GM18505 (cell line): ENCODE results near the gene KIAA0232.
A peak's percentile ranks its signal among the peaks of the same experiment; 100 is the strongest.

Source experiments
- ATAC-seq: cut with Tn5 transposase; IDR thresholded peaks from one replicate; pipeline ENCODE4 v1.9.1; 2021; ENCODE audit not compliant: unreplicated experiment
- POLR2A ChIP-seq: IDR thresholded peaks from 4 replicates; pipeline ENCODE4 v1.6.1; 2011; ENCODE audit warnings: borderline replicate concordance; ENCODE audit not compliant: insufficient read depth, insufficient read length; ENCODE audit errors: extremely low read depth

KIAA0232 gene

GRCh38 chr4:6848717-6849305 is 66.3 kb downstream of the KIAA0232 start:
- ATAC-seq: no peak
- TF ChIP-seq POLR2A: no peak

GRCh38 chr4:6849691-6850090 is 67.2 kb downstream of the KIAA0232 start:
- no peak for TF ChIP-seq POLR2A
- ATAC-seq: no peak

DNA sequence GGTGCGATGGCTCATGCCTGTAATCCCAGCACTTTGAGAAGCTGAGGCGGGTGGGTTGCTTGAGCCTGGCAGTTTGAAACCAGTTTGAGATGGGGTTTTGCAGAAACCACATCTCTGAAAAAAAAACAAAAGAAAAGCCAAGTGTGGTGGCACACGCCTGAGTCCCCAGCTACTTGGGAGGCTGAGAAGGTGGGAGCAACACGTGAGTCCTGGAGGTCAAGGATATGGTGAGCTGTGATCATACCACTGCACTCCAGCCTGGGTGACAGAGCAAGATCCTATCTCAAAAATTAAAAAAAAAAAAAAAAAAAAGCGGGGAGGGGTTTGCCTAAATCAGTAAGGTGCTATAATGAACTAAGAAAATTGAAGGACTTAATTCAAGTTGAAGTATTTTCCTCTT is 68.9 kb downstream of the KIAA0232 start:
- no peak for TF ChIP-seq POLR2A

DNA sequence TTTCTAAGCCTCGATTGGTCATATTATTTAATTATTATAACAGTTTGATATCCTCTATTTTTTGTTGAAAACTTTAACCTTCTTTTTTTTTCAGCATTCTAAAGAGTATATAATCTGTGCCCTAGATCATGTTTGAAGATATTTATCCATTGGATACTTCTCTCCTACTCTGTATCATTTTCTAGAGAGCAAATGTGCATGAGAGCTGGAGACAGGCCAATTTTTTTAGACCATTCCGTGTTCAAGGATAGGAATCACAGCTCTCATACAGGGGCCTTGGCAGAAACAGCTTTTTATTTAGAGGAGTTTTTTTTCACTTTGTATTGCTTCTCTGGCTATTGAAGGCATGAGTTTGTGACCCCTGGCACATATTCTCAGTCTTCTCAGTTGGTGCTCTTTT is 69.4 kb downstream of the KIAA0232 start:
- ATAC-seq: no peak
- TF ChIP-seq POLR2A: no peak

More for the DNA sequence above, 68.9 kb downstream of the KIAA0232 start:
- no peak for ATAC-seq

DNA sequence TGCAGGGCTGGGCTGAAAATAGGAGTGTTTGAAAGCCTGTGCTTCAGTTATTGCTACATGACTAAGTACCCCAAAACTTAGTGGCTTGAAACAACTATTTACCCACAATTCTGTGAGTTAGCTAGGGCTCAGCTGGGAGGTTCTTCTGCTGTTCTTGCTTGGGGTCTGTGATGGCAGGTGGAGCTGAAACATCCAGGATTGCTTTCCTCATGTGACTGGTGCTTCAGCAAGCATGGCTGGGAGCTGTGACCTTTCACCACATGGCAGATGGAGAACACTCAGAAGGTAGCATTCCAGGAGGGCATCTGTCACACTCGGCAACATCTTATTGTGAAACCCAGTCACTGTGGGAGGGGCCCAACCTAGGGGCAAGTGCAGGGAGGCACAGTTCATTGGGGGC is 70.1 kb downstream of the KIAA0232 start:
- no peak for ATAC-seq
- TF ChIP-seq POLR2A: no peak

- no peak for TF ChIP-seq POLR2A
- ATAC-seq: no peak
These were observed 71.7 kb downstream of the KIAA0232 start for GRCh38 chr4:6854098-6854744.

DNA sequence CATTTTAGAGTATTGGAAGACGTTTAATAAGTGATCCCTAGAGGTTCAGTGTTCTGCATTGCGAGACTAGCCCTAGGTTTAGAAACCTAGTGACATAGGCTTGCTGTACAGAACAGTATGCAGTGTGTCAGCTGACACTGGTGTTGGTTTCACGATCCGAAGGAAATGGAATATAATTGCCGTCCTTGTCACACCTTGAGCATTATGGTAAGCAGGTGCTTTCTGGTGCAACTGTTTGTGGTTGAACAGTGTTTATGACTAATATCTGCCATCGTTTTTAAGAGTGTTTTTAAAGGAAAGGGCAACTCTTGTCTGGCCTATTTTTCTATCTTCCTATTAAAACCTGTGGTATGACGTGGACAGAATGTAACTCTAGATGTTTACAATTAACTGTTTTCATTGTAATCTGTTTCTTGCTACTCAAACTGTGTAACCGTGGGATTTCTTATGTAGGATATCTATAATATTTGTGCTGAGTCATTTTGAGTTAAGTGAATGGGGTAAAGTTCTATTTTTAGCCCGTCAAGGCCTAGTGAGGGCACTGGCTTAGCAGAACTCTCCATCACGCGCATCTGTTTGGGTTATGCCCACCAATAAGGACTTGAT is 73.3 kb downstream of the KIAA0232 start:
- peak; percentile 94 for ATAC-seq
- TF ChIP-seq POLR2A: no peak

GRCh38 chr4:6856391-6856790 is 73.9 kb downstream of the KIAA0232 start:
- TF ChIP-seq POLR2A: no peak
- ATAC-seq: no peak

GRCh38 chr4:6857009-6857882 is 74.7 kb downstream of the KIAA0232 start:
- ATAC-seq: no peak
- no peak for TF ChIP-seq POLR2A

- ATAC-seq: no peak
- TF ChIP-seq POLR2A: no peak
These were observed 76.5 kb downstream of the KIAA0232 start for GRCh38 chr4:6858997-6859396.

DNA sequence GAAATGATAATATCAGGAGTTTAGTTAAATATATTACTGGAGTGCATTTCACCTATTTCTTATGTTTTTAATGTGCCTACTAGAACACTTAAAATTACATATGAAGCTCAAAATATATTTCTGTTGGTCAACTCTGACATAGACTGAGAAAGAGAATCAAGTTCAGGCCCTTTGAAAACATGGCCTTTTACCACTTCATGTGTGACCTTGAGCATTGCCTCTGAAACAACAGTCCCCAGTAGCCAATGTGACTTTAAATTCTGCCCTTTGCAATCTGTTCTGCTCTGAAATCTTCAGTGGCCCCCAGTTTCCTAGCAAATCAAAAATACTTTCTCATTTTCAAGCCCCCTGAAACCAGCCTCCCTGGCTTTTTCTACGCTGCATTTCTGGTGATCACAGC is 77.0 kb downstream of the KIAA0232 start:
- ATAC-seq: no peak
- no peak for TF ChIP-seq POLR2A

DNA sequence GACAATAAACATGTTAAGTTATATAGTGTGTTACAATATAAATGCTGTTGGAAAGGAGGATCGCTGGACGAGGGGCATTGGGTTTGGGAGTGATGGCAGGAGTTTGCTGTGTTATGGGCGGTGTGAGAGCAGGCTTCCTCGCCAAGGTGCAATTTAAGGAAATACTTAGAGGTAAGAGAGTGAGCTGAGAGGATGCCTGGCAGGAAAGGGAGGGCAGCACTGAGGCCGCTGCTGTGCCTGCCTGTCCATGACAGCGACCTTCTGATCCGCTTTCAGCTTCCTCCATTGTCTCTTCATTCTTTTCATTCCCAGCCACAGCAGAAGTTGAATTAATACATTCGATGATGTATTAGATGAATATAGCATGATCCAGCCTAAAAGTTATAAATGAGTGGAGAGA is 85.9 kb downstream of the KIAA0232 start:
- no peak for ATAC-seq
- TF ChIP-seq POLR2A: no peak

DNA sequence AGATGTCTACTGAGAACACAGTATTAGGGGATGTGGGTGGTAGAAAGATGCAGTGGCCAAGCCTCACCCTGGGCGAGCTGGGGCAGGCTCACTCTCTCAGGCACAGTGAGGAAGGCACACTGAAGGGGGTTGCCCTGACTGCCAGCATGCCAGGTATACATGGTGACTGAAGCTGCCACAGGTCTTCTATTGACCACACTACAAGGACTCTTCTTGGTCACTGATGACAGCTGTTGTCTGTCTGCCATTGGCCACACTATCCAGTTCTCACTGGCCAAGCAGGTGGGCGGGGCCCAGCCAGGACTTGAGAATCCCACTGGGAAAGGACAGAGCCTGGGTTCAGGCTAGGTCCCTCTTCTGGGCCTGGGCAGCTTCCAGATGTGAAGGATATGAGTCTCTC is 87.4 kb downstream of the KIAA0232 start:
- no peak for ATAC-seq
- TF ChIP-seq POLR2A: no peak
